A549 (cell line): ENCODE data around the gene ATP1A2.

Experiments used
- CTCF ChIP-seq: fragments of >200 bp; sonication (Bioruptor Twin); formaldehyde crosslinking; IDR thresholded peaks from 3 replicates; pipeline ENCODE4 v1.5.1; 2016
- RAD21 ChIP-seq, 2 experiments: fragments of >200 bp in 1 of 2; sonication (Bioruptor Twin) in 1 of 2; formaldehyde crosslinking in 1 of 2; IDR thresholded peaks in 1 of 2; conservative IDR thresholded peaks in 1 of 2; 2 replicates in 1 of 2; 3 replicates in 1 of 2; pipeline ENCODE4 v1.6.1; 2012 to 2018; ENCODE audit warnings: inconsistent platforms in 1 of 2

- TF ChIP-seq CTCF (no peak), RAD21 (conservative IDR thresholded peaks at IDR 0.05 in 1 of 2, IDR thresholded peaks at IDR 0.05 in 1 of 2) (no peak)
Observed at GRCh38 chr1:160154790-160155189, 39.2 kb downstream of the ATP1A2 start.
